NCI-H226 (cell line): ENCODE measurements around the gene PDLIM7.
A peak's percentile ranks its signal among the peaks of the same experiment; 100 is the strongest.

ENCODE experiments used
- DNase-seq: peaks from one replicate; pipeline ENCODE4 v3.0.0-alpha.2; 2015

The PDLIM7 gene

DNA sequence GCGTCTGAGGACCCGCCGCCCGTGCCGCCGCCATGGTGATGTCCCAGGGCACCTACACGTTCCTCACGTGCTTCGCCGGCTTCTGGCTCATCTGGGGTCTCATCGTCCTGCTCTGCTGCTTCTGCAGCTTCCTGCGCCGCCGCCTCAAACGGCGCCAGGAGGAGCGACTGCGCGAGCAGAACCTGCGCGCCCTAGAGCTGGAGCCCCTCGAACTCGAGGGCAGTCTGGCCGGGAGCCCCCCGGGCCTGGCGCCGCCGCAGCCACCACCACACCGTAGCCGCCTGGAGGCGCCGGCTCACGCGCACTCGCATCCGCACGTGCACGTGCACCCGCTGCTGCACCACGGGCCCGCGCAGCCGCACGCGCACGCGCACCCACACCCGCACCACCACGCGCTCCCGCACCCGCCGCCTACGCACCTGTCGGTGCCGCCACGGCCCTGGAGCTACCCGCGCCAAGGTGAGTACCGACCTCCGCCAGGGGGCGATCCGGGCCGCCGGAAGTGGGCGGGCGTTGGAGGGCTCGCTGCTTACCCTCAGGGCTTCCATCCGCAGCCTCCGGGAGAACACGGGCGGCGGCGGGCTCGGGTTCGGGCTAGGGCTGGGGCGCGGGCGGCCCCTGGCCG, 42.3 kb downstream of the PDLIM7 start:
- DNase-seq = peak; percentile 69

DNA sequence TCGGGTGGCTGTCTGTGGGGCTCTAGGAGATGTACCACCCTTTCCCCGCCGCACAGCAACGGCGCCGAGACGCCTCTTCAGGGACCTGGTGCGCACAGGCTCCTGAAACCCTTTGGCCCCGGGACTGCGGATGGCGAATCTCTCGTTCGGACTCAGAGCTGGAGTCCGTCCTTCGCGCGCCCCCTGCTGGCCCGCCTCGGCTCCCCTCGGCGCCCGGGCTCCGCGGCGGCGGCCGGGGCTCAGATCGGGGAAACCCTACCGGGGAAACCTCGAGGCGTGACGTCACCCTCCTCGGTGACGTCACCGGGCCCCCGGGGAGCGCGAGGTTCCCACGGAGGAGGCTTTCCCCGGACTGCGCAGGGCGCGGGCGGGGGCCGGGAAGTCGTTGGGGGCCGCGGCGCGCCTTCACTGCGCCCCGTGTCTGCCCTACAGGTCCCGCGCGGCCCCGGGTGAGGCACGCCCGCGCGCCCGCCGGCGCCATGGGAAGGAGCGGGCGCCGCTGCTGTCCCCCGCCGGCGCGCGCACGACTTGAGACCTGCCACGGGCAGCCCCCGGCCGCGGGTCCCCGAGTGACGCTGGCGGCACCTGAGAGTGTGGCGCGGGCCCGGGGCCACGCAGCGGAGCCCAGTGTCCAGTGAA, 42.9 kb downstream of the PDLIM7 start:
- DNase-seq = peak; percentile 82

DNA sequence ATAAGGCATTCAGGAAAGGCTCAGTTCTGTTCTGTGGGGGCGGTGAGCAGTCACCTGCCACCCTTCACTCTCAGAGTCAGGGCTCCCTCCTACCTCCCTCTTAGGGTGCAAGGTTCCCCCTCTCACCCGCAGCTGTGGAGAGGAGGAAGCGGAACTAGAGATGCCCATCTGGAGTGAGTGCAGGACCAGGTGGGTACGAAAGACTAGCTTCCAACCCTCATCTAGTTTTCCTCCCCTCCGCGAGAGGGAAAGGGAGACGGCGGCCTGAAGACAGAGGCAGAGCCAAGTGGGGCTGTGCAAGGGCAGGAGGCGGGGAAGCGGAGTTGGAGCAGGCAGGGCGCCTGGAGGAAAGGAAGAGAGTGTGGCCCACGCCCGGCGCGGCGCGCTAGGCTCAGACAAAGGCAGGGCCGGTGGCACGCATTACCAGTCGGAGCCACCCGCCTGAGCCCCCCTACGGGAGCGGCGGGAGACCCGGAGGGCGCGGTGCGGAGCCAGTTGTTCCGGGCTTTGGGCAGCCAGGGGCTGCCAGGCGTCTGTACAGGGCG, 43.5 kb downstream of the PDLIM7 start:
- no peak for DNase-seq

DNA sequence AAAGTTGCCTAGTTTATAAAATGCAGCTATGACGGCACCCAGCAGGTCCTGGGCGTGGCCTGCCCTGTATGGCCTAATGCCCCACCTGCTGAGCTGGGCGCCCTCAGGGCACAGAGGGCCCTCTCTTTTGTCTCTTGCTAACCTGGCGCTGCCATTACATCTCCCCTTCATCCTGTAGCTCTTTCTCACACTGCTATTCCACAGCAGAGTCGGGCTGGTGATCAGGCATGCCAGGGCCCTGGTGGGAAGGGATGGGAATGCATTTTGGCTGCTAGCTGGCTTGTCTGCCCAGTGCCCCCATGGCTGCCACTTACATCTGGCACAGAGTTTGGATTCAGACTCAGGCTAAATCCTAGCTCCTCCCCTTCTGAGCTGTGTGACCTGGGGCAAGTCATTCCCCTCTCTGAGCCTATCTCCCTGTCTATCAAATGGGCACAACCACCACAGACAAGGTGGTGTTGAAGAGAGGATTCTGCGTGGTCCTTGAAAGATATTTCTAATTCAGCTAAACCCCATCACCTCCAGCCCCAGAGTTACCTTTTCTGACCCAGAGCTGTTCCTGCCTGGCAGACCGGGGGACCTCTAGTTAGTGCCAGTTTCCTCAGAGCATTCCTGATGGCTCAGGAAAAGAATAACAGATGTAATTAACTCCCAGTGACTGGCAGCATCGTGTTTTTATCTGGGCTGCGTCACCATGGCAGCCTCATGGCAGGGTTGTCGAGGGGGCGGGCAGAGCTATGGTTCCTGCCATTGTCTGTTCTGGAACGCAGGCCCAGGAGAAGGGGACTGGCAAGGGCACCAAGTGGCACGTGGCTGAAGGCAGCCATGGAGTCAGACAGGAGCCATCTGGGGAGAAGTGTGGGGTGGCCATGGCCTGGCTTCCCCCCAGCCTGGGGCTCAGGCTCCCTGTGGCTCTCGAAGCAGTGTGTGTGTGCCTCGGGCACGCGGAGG, 44.4 kb downstream of the PDLIM7 start:
- DNase-seq = no peak

DNA sequence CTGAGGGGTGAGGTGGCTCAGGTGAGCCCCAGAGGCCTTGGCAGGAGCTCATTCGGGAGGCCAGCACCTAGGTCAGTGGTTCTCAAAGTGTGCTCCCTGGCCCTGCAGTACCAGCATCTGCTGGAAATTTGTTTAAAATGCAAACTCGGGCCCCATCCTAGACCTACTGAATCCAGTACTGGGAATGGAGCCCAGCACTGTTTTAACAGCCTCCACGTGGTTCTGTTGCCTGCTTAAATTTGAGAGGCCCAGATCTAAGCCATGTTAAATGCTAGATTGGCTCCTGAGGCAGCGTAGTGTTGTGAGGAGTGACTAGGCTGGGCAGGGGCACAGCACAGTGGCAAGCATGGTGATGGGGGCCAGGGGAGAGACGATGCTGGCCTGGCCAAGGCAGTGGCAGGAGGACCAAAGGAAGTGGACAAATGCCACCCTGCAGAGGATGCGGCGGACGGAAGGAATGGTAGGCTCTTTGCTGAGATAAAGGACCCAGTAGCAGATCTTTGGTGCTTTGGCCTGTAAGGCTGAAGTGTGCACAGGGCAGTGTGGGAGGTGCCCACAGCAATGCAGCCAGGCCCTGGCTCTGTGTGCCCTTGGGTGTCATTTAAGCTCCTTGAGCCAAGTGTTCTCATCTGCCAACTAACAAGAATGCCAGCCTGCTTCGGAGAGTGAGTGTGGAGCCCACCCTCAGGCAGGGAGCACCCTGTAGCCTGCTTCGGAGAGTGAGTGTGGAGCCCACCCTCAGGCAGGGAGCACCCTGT, 46.6 kb downstream of the PDLIM7 start:
- DNase-seq = no peak

DNA sequence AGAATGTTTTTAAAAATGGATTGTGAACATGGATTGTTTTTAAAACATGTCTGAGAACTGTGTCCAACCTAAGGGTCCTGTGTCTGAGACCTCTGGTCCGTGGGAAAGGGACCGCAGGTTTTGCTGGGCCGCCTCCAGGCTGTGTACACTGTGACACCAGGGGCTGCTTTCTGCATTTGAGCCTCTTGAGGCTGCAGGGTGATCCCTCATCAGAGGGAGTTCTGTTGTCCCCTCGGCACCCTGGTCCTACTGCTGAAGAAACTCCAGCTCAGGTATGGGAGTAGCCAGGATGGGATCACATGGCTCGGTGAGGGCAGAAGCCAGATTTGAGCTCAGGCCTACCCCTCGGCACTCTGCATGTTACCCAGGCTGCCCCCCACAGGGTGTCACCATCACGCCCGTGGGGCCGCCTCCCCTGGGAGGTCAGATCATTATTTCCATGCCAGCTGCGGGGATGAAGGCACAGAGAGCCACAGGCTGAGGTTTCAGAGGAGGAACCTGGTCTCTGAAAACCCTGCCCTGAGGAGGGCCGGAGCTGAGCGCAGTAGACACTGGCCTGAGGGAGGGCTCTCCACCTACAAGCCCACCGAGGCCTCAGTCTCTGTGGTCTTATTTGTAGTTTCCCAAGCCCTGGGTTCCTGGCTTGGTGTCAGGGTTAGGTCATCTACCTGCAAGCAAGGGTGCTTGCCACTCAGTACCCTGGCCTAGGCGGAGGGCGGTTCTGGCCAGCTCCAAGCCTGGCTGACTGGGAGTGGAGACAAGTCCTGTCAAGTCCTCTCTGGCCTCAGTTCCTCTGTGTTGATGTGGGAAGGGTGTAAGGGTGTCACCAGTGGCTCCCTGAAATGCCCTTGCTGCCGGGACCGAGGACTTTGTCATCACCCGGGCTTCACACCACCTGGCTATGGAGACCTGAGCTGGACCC, 48.0 kb downstream of the PDLIM7 start:
- no peak for DNase-seq

DNA sequence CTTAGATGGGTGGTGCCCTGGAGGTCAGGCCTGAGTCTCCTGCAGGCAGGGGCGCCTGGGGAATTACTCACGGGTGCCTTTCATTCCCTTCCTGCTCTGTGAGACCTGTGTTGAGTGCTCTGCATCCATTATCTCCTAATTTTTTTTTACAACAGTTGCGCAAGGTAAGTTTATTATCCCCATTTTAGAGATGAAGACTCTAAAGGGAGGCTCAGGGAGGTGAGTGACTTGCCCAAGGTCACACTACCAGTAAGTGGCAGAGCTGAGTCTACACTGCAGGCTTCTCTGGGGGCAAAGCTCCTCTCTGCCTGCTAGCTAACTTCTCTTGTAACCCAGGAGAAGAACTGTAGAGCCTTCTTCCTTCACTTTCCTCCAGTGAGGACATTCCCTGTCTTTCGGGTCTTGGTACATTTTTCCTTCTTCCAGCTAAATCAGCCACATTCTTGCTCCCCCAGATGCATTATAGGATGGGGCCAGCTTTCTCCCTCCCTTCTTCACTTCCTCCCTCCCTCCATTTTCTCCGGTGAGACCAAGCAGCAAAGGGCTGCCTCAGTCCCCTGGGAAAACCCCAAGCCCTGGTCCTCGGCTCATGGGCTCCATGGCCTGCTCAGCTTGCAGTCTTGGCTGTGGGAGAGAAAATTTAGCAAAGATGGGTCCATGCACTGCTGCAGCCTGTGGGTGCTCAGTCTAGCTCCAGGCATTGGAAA, 49.0 kb downstream of the PDLIM7 start:
- no peak for DNase-seq

DNA sequence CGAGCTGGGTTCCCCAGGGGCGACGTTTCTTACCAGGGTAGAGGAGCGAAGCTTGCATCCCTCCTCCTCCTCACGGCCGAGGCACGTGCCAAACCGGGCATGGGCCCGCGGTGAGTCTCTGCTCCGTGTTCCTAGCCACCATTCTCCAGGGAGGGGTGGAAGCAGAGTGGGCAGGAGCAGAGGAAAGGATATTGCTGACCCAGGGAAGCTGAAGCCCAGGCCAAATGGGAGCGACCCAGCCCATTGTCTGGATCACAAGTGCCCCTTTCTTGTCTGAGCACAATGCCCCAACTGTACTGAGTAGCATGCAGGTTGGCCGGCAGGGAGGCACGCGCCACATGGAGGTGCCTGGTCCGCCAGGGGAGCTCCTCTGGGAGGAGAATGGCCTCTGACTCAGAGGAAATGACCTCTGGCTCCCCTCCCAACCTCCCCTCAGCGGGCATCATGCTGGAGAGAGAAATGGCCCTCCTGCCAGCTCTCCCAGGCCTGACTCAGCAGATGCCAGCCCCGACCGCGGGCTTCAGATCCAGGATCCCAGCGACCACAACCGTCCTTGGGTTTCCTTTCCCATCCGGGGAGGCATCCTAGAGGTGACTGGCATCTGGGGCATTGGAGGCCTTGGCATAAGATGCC, 49.7 kb downstream of the PDLIM7 start:
- DNase-seq = peak; percentile 97

DNA sequence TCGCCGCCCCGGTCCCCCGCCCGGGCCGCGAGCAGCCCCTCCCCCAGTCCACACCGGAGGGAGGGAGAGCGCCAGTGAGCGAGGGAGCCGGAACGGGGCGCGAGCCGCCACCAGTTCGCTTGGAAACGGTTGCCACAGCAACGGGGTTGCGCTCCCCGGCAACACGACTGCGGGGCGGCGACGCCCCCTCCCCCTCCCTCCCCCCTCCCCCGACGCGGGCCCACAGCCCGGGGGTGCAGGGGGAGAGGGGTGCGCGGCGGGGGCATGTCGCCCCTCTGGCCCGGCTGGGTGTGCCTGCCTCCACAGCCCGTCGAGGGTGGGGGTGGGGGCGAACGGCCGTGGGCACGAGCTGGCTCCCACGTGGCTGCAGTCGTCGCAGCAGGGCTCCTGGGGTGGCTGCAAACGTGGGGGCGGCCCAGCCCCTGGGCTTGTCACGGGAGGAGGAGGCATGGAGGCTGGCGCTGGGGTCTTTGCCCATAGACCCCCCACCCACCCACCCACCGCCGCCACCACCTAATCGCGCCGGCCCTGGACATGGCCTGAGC, 50.3 kb downstream of the PDLIM7 start:
- peak; percentile 52 for DNase-seq

DNA sequence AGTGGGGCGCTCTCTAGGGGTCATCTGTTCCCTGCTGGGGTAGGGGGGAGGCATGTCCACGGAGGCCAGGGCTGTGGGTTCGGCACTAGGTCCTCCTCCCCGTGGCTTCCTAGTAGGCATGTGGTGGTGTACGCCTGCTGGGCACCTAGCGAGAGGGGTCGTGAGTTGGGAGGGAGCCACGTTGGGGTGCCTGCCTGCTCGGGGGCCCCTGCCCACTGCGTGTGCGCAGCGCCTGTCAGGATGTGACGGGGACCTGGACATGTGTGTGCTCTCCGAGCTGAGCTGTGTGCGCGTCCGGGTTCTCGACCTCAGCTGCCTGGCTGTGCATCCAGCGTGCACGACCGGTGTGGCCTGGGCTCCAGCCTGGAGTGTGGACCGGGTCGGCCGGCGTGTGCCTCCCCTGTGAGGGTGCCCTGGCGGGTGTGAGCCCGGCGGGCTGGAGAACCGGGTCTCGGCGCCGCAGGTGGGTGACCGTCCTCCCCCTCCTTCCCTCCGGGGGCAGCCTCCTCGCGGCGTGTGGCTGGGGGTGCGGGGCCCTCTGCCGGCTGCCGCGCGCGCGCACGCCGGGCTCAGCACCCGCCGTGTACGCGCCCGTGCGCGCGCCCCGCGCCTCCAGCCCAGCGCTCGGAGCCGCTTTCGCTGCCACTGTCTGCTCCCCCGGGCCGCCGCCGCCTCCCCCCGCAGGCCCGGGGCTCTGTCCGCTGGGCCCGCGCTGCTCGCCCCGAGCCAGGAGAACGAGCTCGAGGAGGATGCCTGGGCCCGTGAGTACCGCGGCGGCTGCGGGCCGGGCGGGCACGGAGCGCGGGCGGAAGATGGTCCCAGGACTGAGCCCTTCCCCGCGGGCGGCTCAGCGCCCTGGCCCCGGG, 51.0 kb downstream of the PDLIM7 start, which contains the start of gene PRR7:
TSS of gene PRR7 (plus strand) at position 615 of the 866 bp plus-strand sequence. CDS start 8,254 bp downstream, outside the sequence.
- DNase-seq = peak; percentile 53

DNA sequence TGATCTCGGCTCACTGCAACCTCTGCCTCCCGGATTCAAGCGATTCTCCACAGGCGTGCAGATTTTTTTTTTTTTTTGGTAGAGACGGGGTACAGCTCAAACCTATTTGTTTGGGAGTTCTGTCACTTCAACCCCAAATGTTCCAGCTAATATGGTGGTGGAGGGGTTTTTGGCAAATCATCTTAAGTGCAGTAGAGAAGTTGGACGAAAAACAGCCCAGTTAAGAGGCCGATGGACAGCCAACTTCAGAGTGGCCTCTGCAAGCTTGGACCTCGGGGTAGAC, 51.5 kb downstream of the PDLIM7 start:
- no peak for DNase-seq

DNA sequence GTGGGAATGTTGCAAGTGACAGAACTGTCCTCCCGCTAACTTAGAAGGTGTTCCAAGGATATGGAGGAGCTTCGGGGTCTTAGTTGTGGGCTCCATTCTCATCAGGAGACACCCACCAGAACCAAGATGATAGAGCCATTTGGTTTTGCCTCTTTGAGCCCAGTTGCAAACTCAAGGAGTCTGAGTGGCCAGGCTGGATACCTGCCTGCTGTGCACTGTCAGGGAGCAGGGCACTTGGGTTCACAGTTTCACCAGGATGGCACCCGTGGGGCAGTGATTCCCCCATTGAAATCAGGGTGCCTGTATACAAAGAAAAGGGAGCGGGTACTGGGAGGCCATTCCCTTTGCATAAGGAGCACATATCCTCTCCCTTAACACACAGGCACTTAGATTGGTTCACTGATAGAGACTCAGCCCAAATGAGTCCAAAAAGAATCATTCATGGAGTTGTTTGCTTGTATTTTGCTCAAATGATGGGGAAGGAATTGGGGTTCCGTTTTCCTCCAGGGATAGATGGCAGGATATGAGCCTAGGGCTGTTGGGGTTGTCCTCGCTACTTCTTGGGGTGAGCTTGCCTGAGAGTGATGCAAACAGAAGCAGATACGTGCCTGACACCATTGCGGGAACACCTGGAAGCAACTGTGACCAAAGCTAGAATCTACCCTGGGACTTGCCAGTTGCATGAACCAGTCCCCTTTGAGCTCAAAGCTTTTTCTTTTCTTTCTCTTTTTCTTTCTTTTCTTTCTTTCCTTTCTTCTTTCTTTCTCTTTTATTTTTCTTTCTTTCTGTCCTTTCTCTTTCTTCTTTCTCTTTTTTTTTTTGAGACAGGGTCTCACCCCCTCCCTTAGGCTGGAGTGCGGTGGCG, 52.1 kb downstream of the PDLIM7 start:
- no peak for DNase-seq

DNA sequence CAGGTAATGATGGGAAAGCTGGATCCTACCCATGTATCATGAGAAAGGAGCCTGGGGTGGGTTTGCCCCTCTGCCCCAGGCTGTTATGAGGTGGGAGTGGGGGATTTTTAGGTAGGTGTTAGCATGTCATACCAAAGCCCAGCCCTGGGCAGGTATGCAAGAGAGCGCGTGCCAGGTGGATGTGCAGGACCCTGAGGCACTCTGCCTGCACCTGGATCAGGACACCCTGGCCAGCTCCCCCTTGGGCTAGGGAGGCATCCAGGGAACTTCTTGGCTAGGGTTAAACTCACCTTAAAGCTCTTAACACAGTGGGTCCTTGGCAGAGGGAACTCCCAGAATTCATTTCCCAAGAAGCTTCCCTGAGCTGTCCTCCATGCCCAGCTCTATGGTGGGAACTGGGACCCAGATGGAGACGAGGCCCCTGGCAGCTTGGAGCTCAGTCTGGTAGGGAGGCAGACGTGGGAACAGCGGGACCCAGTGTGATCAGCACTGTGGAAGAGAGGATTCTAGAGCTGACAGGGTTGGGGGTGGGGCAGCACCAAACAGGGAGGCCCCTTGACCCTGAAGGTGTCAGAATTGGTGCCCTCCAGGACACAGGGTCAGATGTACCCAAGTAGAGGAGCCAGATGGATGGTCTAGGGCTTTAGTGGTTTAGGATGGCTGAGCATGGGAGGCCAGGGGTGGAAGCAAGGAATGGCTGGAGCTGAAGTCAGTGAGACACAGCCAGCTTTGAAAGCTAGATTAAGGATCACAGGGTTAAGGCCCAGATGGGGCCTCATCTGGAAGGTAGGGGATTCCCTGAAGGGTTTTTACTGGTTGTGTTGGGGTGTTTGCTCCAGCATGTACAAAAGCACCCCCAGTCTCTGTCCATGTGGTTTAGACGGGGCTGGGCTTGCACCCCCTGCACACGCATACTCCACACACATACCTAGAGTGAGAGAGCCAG, 53.0 kb downstream of the PDLIM7 start:
- no peak for DNase-seq

DNA sequence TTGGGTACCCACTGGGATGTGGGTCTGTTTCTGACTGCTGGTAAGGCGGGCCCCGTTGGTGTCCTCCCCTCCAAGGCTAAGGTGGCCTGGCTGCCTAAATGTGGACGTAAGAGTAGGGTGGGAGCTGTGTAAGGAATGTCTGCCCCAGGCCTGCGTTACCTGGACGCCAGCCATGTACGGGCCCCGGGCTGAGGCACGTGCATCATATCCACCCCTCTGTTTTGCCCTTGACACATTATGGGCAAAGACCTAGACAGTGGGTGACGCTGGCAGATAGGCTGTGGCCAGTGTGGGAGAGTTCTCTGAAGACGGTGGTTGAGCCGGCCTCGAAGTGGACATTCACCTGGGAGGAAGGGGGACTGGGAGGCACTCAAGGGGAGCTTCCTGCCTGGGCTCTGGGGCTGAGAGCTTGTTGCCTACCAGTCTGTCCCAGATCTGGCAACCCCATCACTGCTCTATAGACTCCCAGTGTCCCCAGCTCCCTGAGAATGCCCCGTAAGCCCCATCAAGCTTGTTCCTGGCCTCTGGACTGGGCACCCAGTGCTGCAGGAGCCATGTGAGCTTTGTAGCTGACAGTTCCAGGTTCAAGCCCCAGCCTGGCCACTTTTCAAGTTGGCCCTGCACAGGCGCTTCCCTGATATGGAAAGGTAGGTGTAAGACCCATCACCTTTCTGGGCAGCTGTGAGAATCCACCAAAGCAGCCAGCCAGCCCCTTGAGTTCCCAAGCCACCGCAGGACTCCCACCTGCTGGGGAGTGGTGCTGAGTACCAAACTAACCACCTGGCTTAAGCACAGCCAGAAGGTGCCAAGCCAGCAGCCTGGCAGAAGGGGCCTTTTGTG, 54.0 kb downstream of the PDLIM7 start:
- no peak for DNase-seq

DNA sequence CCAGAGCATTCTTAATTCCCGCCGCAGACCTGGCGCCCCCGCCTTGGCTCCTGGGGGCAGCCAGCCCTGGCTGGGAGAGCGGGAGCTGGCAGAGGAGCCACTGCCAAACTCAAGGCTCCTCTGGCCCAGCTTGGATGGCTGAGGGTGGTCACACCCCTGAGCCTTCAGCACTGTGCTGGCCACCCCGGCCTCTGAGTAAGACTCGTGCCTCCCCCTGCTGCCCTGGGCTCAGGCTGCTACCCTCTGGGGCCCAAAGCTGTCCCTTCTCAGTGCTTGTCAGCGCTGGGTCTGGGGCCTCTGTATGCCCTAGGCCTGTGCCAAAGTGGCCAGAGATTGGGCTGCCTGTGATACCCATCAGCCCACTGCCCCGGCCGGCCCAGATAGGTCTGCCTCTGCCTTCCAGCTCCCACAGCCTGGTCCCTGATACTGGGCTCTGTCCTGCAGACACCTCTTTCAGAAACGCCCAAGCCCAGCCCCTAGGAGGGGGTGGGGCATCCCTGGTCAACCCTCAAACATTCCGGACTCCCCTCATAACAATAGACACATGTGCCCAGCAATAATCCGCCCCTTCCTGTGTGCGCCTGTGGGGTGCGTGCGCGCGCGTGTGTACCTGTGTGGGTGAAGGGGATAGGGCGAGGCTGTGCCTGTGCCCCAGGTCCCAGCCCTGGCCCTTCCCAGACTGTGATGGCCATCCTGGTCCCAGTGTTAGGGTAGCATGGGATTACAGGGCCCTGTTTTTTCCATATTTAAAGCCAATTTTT, 55.2 kb downstream of the PDLIM7 start:
- no peak for DNase-seq
